ENCODE results near the gene PTPRU.

PTPRU gene

GRCh38 chr1:29315876-29316275, 79.6 kb downstream of the PTPRU start:
- TF ChIP-seq GATA3 (IDR thresholded peaks at IDR 0.05; ENCODE audit: low read depth, low read length) = no peak
- no peak for TF ChIP-seq GATA2 (IDR thresholded peaks at IDR 0.05; ENCODE audit: low read depth, low read length)

- TF ChIP-seq GATA2 (IDR thresholded peaks at IDR 0.05; ENCODE audit: low read depth, low read length) (no peak), GATA3 (IDR thresholded peaks at IDR 0.05; ENCODE audit: low read depth, low read length) (no peak)
These were observed 81.0 kb downstream of the PTPRU start for GRCh38 chr1:29317063-29317915.

- TF ChIP-seq GATA2 (IDR thresholded peaks at IDR 0.05; ENCODE audit: low read depth, low read length) = no peak
- no peak for TF ChIP-seq GATA3 (IDR thresholded peaks at IDR 0.05; ENCODE audit: low read depth, low read length)
These were observed 81.7 kb downstream of the PTPRU start for GRCh38 chr1:29317916-29318530.

DNA sequence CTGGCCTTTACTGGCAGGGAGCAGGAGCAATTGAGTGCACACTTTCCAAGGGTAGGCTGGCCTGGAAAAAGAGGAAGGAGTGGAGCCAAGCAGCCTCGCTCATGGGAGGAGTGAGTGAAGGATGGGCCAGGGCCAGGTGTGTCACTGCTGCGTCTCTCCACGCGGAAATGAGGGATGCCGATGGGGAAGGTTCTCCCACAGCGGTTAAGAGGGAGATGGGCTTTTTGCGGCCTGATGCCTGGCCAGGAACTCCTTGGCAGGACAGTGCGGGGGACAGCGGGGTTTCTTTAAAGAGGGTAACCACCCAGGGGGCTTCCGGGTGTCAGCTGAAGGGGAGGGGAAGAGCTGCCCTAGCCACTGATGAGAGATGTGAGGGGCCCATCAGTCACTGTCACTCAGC, 82.4 kb downstream of the PTPRU start:
- TF ChIP-seq GATA3 (IDR thresholded peaks at IDR 0.05; ENCODE audit: low read depth, low read length) (no peak), GATA2 (IDR thresholded peaks at IDR 0.05; ENCODE audit: low read depth, low read length) (no peak)

DNA sequence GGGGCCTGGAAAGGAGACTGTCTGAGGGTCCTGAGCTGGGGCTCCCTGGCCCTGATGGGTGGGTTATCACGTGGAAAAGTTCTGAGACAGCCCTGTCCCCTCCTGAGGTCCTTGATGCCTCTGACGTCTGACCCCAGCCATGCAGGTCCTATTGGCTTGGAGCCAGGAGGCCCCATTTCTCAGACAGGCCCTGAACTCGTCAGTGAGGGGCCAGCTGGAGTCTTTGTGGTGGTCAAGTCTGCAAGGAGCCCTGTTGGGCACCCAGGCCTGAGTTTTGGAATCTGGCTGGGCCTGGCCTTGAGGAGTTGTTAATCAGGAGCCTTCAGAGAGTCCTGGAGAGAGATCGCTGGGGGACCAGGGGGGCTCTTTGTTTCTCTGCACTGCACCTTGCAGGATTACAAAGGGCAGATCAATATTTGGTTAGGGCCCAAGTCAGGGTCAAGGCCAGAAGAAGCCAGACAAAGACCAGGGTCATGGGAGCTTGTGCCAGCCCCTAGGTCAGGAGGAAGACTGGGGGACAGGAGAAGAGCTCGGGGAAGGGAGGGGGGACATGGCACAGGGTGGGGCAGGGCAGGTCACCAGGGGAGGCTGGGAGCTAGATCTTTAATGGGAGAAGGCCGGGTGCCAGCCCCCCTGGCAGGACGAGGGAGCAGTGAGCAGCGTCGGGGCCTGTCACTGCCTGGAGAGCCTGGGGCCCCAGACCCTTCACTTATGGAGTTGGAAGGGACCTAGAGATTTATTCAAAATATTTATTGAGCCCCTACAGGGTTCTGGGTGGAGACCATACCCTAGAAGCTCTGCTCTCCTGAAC, 83.2 kb downstream of the PTPRU start:
- TF ChIP-seq GATA2 (IDR thresholded peaks at IDR 0.05; ENCODE audit: low read depth, low read length) (no peak), GATA3 (IDR thresholded peaks at IDR 0.05; ENCODE audit: low read depth, low read length) (no peak)

GRCh38 chr1:29320156-29320940, 84.0 kb downstream of the PTPRU start:
- TF ChIP-seq GATA3 (IDR thresholded peaks at IDR 0.05; ENCODE audit: low read depth, low read length) (no peak), GATA2 (IDR thresholded peaks at IDR 0.05; ENCODE audit: low read depth, low read length) (no peak)

DNA sequence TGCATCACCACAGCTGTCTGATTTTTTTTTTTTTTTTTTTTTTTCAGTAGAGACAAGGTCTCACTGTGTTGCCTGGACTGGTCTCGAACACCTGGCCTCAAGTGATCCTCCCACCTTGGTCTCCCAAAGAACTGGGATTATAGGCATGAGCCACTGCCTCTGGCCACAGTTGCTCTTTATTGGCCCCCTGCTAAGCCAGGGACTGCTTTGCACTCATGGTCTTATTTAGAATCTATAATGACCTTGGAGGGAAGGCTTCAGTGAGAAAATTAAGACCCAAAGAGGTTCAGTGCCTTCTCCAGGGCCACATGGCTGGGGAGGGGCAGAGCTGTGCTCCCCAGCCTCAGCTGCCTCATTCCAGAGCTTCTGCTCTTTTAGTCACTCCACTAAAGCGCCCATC, 84.9 kb downstream of the PTPRU start:
- TF ChIP-seq GATA2 (IDR thresholded peaks at IDR 0.05; ENCODE audit: low read depth, low read length) (no peak), GATA3 (IDR thresholded peaks at IDR 0.05; ENCODE audit: low read depth, low read length) (no peak)

DNA sequence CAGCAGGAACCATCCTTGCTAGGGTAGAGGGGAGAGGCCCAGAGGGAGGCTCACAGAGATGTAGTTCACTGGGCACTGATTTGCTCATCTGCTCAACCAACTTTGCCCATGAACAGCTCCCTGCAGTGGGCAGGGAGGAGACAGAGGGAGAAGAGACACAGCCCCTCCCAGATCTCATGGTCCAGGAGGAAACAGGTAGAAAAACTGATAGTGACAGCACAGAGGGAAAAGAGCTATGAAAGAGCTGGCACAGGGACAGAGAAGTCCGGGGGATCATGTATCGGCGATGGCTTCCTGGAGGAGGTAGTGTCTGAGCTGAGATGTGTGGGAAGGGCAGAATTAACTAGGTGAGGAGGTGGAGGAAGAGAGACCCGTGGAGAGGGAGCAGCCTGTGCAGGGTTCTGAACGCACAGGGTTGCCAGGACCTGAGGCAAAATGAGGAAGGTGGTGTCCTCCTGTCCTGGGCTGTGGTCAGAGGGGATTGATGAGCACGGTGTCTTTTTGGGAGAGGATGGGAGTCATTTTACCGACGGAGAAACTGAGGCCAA, 85.9 kb downstream of the PTPRU start:
- no peak for TF ChIP-seq GATA2 (IDR thresholded peaks at IDR 0.05; ENCODE audit: low read depth, low read length)
- no peak for TF ChIP-seq GATA3 (IDR thresholded peaks at IDR 0.05; ENCODE audit: low read depth, low read length)

DNA sequence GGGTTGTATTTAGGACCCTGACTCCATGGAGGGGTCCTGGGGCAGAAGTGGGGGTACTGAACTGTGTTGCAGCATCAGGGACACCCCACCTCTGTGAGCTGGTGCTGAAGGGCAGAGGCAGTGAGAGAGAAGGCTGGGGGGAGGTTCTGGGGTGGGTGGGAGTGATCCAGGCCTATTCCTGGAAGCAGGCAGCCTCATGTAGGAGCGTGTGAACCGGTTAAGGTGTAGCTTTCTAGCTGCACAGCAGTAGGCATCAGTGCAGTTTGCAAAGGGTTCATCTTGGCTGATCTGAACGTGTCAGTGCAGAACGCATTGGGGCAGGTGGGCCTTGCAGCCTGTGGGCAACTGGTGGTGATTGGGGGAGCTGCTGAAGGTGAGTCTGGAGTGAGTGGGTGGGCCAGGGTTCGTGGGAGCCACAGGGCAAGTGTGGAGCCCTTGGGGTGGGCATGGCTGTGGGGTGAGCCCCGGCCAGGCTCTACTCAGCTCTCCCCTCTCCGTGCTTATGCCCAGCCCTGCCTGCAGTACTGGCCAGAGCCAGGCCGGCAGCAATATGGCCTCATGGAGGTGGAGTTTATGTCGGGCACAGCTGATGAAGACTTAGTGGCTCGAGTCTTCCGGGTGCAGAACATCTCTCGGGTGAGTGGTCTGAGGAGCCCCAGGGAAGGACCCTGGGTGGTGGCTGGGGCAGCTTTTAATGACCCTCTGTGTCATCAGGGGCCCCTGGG, 86.7 kb downstream of the PTPRU start:
- no peak for TF ChIP-seq GATA2 (IDR thresholded peaks at IDR 0.05; ENCODE audit: low read depth, low read length)
- no peak for TF ChIP-seq GATA3 (IDR thresholded peaks at IDR 0.05; ENCODE audit: low read depth, low read length)

DNA sequence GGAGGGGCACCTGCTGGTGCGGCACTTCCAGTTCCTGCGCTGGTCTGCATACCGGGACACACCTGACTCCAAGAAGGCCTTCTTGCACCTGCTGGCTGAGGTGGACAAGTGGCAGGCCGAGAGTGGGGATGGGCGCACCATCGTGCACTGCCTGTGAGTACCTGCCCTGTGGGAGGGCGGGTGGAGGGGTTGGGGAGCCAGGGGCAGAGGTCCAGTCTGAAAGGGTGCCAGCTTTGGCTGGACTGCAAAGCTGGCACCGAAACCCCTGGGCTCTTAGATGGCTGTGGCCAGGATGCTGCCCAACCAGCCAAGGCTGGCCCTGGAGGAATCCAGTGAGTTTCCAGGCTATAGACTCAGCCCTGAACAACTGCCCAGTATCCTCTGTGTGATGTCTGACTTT, 87.3 kb downstream of the PTPRU start:
- TF ChIP-seq GATA2 (IDR thresholded peaks at IDR 0.05; ENCODE audit: low read depth, low read length) (no peak), GATA3 (IDR thresholded peaks at IDR 0.05; ENCODE audit: low read depth, low read length) (no peak)

GRCh38 chr1:29324202-29324601, 87.9 kb downstream of the PTPRU start:
- TF ChIP-seq GATA2 (IDR thresholded peaks at IDR 0.05; ENCODE audit: low read depth, low read length) (no peak), GATA3 (IDR thresholded peaks at IDR 0.05; ENCODE audit: low read depth, low read length) (no peak)

DNA sequence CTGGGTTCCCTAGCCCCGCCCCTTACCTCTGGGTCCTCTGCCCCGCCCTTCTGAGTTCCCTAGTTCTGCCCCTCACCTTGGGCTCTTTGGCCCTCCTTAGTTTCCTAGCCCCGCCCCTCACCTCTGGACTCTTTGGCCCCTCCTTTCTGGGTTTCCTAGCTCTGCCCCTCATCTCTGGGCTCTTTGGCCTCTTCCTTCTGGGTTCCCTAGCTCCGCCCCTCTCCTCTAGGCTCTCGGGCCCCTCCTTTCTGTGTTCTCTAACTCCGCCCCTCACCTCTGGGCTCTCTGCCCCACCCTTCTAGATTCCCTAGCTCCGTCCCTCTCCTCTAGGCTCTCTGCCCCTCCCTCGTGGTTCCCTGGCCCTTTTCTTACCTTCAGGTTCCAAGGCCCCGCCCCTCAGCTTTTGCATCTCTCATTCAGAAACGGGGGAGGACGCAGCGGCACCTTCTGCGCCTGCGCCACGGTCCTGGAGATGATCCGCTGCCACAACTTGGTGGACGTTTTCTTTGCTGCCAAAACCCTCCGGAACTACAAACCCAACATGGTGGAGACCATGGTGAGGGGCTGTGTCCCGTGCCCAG, 88.5 kb downstream of the PTPRU start:
- TF ChIP-seq GATA2 (IDR thresholded peaks at IDR 0.05; ENCODE audit: low read depth, low read length) (no peak), GATA3 (IDR thresholded peaks at IDR 0.05; ENCODE audit: low read depth, low read length) (no peak)
